HG03139 (cell line): ENCODE data around the gene KRTAP6-3.

Experiments
- ATAC-seq: cut with Tn5 transposase; IDR thresholded peaks from one replicate; pipeline ENCODE4 v1.9.1; 2021; ENCODE audit not compliant: unreplicated experiment

Gene KRTAP6-3

GRCh38 chr21:30592140-30592539 lies at the start of gene KRTAP6-3:
TSS of gene KRTAP6-3 (plus strand) at chr21:30592440. CDS start at chr21:30592446, 6 bp downstream.
- ATAC-seq: no peak

- ATAC-seq: no peak
Measured at GRCh38 chr21:30552782-30553181, 39.5 kb upstream of the KRTAP6-3 start.

GRCh38 chr21:30555095-30555494 lies 37.1 kb upstream of the KRTAP6-3 start:
- no peak for ATAC-seq

GRCh38 chr21:30561264-30561895 lies 30.9 kb upstream of the KRTAP6-3 start, which contains the start of gene KRTAP19-7:
TSS of gene KRTAP19-7 (minus strand) at chr21:30561314. CDS start at chr21:30561289, 25 bp downstream.
- ATAC-seq: no peak

GRCh38 chr21:30561957-30562356 lies 30.3 kb upstream of the KRTAP6-3 start:
- no peak for ATAC-seq

GRCh38 chr21:30563072-30563471 lies 29.2 kb upstream of the KRTAP6-3 start:
- ATAC-seq: no peak

GRCh38 chr21:30563630-30564029 lies 28.6 kb upstream of the KRTAP6-3 start:
- ATAC-seq: no peak

- ATAC-seq: no peak
Measured at GRCh38 chr21:30567617-30568016, 24.6 kb upstream of the KRTAP6-3 start.

- ATAC-seq: no peak
Measured at GRCh38 chr21:30577766-30578165, 14.5 kb upstream of the KRTAP6-3 start.

GRCh38 chr21:30579346-30579745 lies 12.9 kb upstream of the KRTAP6-3 start:
- no peak for ATAC-seq

GRCh38 chr21:30580132-30580531 lies 12.1 kb upstream of the KRTAP6-3 start:
- ATAC-seq: no peak

GRCh38 chr21:30582870-30583269 lies 9.4 kb upstream of the KRTAP6-3 start:
- no peak for ATAC-seq

GRCh38 chr21:30590297-30590696 lies 1.9 kb upstream of the KRTAP6-3 start, which contains the start of gene KRTAP22-2:
TSS of gene KRTAP22-2 (minus strand) at chr21:30590397.
- no peak for ATAC-seq

GRCh38 chr21:30598802-30599201 lies 6.6 kb downstream of the KRTAP6-3 start, which contains the start of gene KRTAP6-2:
TSS of gene KRTAP6-2 (minus strand) at chr21:30598902. CDS start at chr21:30598874, 28 bp downstream.
- no peak for ATAC-seq

GRCh38 chr21:30600787-30601186 lies 8.5 kb downstream of the KRTAP6-3 start, which contains the start of gene KRTAP22-1:
TSS of gene KRTAP22-1 (plus strand) at chr21:30601087.
- ATAC-seq: no peak

- ATAC-seq: no peak
Measured at GRCh38 chr21:30605968-30606367, 13.7 kb downstream of the KRTAP6-3 start.

- no peak for ATAC-seq
Measured at GRCh38 chr21:30612132-30612531, 19.9 kb downstream of the KRTAP6-3 start.

GRCh38 chr21:30613836-30614235 lies 21.6 kb downstream of the KRTAP6-3 start, which contains the start of gene KRTAP6-1:
TSS of gene KRTAP6-1 (minus strand) at chr21:30613930. CDS start at chr21:30613904, 26 bp downstream.
- no peak for ATAC-seq

GRCh38 chr21:30615199-30615598 lies 23.0 kb downstream of the KRTAP6-3 start:
- ATAC-seq: no peak

- no peak for ATAC-seq
Measured at GRCh38 chr21:30616125-30616524, 23.9 kb downstream of the KRTAP6-3 start, which contains the start of gene KRTAP20-1. TSS of gene KRTAP20-1 (plus strand) at chr21:30616425. CDS start at chr21:30616455, 30 bp downstream.

- ATAC-seq: no peak
Measured at GRCh38 chr21:30620080-30620479, 27.8 kb downstream of the KRTAP6-3 start.

GRCh38 chr21:30620522-30620921 lies 28.3 kb downstream of the KRTAP6-3 start, which contains the start of gene KRTAP20-4:
TSS of gene KRTAP20-4 (plus strand) at chr21:30620627.
- ATAC-seq: no peak
